Neural progenitor cell (in vitro differentiated cells): ENCODE measurements around the gene CRACR2A.

Experiments
- EZH2phosphoT487 ChIP-seq: fragments of 200-600 bp; sonication (generic); IDR thresholded peaks from 2 replicates; pipeline ENCODE4 v1.6.1; 2017; ENCODE audit warnings: antibody characterized with exemption
- TF ChIP-seq, protein P1 (sequence below): fragments of 200-600 bp; sonication (generic); IDR thresholded peaks from 2 replicates; pipeline ENCODE4 v1.5.1; 2017; ENCODE audit warnings: antibody characterized with exemption, mild to moderate bottlenecking

DNA sequence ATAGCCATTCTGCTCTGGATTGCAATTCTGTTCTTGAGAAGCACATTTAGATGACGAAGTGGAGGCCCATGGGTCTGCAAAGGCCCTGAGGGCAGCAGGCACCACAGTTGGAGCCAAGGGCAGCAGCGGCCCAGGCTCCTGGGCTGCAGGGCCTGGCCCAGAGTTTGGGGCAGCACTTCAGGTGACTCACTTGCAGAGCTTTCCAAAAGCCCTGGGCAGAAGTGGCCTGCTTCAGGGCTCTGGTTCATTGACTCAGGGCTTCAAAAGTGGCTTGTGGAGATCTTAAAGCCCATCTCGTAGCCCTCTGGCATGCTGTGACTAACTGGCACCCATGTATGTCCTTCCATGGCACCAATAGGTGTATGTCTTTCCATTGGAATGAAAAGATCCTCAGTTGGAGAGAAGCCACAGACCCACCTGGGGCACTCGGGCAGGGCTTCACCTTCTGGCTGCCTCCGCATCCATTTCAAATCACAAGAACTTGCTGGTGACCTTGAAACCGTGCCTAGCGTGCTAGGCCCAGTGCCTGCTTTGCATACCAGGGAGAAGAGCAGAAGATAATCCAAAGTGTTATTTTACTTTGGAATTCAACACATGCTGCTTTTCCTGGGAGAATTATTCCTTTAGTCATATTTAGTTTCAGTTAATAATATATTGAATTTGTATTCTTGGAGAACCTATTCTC is 155.2 kb downstream of the CRACR2A start:
- TF ChIP-seq, protein P1, sequence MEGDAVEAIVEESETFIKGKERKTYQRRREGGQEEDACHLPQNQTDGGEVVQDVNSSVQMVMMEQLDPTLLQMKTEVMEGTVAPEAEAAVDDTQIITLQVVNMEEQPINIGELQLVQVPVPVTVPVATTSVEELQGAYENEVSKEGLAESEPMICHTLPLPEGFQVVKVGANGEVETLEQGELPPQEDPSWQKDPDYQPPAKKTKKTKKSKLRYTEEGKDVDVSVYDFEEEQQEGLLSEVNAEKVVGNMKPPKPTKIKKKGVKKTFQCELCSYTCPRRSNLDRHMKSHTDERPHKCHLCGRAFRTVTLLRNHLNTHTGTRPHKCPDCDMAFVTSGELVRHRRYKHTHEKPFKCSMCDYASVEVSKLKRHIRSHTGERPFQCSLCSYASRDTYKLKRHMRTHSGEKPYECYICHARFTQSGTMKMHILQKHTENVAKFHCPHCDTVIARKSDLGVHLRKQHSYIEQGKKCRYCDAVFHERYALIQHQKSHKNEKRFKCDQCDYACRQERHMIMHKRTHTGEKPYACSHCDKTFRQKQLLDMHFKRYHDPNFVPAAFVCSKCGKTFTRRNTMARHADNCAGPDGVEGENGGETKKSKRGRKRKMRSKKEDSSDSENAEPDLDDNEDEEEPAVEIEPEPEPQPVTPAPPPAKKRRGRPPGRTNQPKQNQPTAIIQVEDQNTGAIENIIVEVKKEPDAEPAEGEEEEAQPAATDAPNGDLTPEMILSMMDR = no peak
- no peak for TF ChIP-seq EZH2phosphoT487
